Neural crest cell (in vitro differentiated cells): ENCODE results near the gene TP63. TPM values are rescaled to one million over a fixed set of nuclear protein-coding genes. Genes with fewer than 3 reads are reported as not detected.

Source experiments
- DNase-seq: peaks from one replicate; pipeline ENCODE4 v3.0.0; 2021; ENCODE audit warnings: low read depth, mixed read lengths, low spot score
- H3K27ac Mint-ChIP-seq: one replicate; pipeline ENCODE4 v1.8.0; 2021; ENCODE audit warnings: mild to moderate bottlenecking, mixed read lengths; ENCODE audit not compliant: unreplicated experiment
- H3K27me3 Mint-ChIP-seq: 2 replicates; pipeline ENCODE4 v1.8.0; 2021; ENCODE audit warnings: low read depth, mild to moderate bottlenecking, mixed read lengths
- H3K36me3 Mint-ChIP-seq: 2 replicates; pipeline ENCODE4 v1.8.0; 2021; ENCODE audit warnings: low read depth, mild to moderate bottlenecking, mixed read lengths
- H3K4me1 Mint-ChIP-seq: 2 replicates; pipeline ENCODE4 v1.8.0; 2021; ENCODE audit warnings: mixed read lengths
- H3K4me3 Mint-ChIP-seq: one replicate; pipeline ENCODE4 v1.8.0; 2021; ENCODE audit warnings: mild to moderate bottlenecking, mixed read lengths
- H3K9me3 Mint-ChIP-seq: 2 replicates; pipeline ENCODE4 v1.8.0; 2021; ENCODE audit warnings: mixed read lengths
- CTCF ChIP-seq: fragments of 200-600 bp; sonication (generic); conservative IDR thresholded peaks from 2 replicates; pipeline ENCODE4 v1.5.0; 2021; ENCODE audit warnings: antibody characterized with exemption, mild to moderate bottlenecking
- total RNA-seq: library from RNA; stranded (reverse); gene quantifications from 2 replicates; pipeline ENCODE4 v1.2.1, GENCODE V29; 2021

The TP63 gene
- total RNA-seq, 1 donor from 2014 or later: 0.21 TPM

GRCh38 chr3:189863031-189863430 is 231.8 kb downstream of the TP63 start:
- Mint-ChIP-seq H3K27me3 (no peaks in the 10 kb centered on the region), H3K36me3 (no peaks in the 10 kb centered on the region), H3K27ac (no peak overlapping the region), H3K9me3 (no peaks in the 10 kb centered on the region), H3K4me1 (no peaks in the 10 kb centered on the region), H3K4me3 (no peak overlapping the region)
- no peak for TF ChIP-seq CTCF
- DNase-seq: no peak

- H3K36me3 Mint-ChIP-seq: no peaks in the 10 kb centered on the region
- no peak overlapping the region for H3K27ac Mint-ChIP-seq
- H3K4me3 Mint-ChIP-seq: no peak overlapping the region
- H3K4me1 Mint-ChIP-seq: no peaks in the 10 kb centered on the region
- no peak for TF ChIP-seq CTCF
- no peaks in the 10 kb centered on the region for H3K27me3 Mint-ChIP-seq
- H3K9me3 Mint-ChIP-seq: peaks cover 8% of the 10 kb centered on the region
- no peak for DNase-seq
These were observed 236.9 kb downstream of the TP63 start for GRCh38 chr3:189868061-189868460.

GRCh38 chr3:189869165-189869564 is 238.0 kb downstream of the TP63 start:
- DNase-seq: no peak
- no peaks in the 10 kb centered on the region for H3K27me3 Mint-ChIP-seq
- TF ChIP-seq CTCF: no peak
- no peak overlapping the region for H3K4me3 Mint-ChIP-seq
- no peaks in the 10 kb centered on the region for H3K4me1 Mint-ChIP-seq
- H3K9me3 Mint-ChIP-seq: peaks cover 8% of the 10 kb centered on the region
- H3K27ac Mint-ChIP-seq: no peak overlapping the region
- H3K36me3 Mint-ChIP-seq: no peaks in the 10 kb centered on the region

GRCh38 chr3:189871418-189871817 is 240.2 kb downstream of the TP63 start:
- Mint-ChIP-seq H3K36me3 (no peaks in the 10 kb centered on the region), H3K4me3 (no peak overlapping the region), H3K27me3 (no peaks in the 10 kb centered on the region), H3K9me3 (peaks cover 8% of the 10 kb centered on the region), H3K27ac (no peak overlapping the region), H3K4me1 (no peaks in the 10 kb centered on the region)
- DNase-seq: no peak
- TF ChIP-seq CTCF: no peak

- H3K4me3 Mint-ChIP-seq: no peak overlapping the region
- H3K27ac Mint-ChIP-seq: no peak overlapping the region
- no peak for DNase-seq
- no peak for TF ChIP-seq CTCF
- H3K4me1 Mint-ChIP-seq: no peaks in the 10 kb centered on the region
- no peaks in the 10 kb centered on the region for H3K36me3 Mint-ChIP-seq
- H3K27me3 Mint-ChIP-seq: no peaks in the 10 kb centered on the region
- H3K9me3 Mint-ChIP-seq: no peaks in the 10 kb centered on the region
These were observed 252.0 kb downstream of the TP63 start for GRCh38 chr3:189883113-189883753.

GRCh38 chr3:189890496-189890895 is 259.3 kb downstream of the TP63 start:
- DNase-seq: no peak
- Mint-ChIP-seq H3K9me3 (peaks cover 4% of the 10 kb centered on the region), H3K4me3 (no peak overlapping the region), H3K36me3 (no peaks in the 10 kb centered on the region), H3K27me3 (no peaks in the 10 kb centered on the region), H3K4me1 (no peaks in the 10 kb centered on the region), H3K27ac (no peak overlapping the region)
- TF ChIP-seq CTCF: no peak
